Suppressor macrophage (primary cell): Measurements from ENCODE around the gene FIG4.

Experiments
- DNase-seq, 4 experiments: peaks; one replicate each; pipeline ENCODE4 v3.0.0-alpha.2; 2020 to 2022

FIG4 gene

DNA sequence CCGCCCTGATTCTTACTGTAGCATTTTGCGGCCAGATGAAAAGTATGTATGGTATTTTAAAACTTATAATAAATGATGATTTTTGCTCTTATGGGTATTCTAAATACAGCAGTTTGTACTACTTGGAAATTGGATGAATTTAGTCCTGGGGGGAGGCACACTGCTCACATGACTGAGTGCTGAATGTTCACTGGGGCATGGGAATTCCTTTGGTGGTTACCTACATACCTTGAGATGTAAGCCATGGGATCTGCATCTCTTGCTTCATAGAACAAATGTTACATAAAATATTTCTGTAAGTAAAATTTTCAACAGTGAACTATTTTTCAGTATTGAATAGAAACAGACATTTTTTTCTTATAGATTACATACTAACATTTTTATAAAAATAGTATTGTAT lies 71.1 kb downstream of the FIG4 start:
- DNase-seq: no peak

DNA sequence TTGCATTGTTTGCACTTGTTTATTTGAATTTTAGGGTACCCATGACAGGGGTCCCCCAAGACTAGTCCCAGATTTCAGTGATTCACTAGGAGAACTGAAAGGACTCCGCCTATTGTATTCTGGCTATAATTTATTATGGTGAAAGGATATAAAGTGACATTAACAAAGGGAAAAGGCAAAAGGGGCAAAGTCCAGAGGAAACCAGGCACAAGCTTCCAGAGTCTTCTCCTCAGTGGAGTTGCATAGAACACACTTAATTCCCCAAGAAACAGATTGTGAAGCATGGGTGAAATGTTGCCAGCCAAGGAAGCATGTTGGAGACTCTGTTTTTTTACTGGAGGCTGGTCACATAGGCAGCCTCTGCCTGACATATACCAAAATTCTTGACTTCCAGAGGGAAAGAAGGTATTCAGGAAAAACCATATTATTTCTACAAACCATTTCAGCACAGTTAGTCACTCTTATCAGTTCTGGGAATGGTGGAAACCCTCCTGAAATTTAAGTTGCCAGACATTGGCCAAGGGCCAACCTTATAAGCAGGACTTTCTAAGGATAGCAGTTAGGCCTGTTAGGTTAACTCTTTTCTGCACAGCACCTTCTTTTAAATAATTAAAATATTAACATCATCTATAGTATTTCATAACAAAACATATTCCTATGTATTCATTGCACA lies 71.8 kb downstream of the FIG4 start:
- no peak for DNase-seq

GRCh38 chr6:109766167-109766566 lies 75.1 kb downstream of the FIG4 start:
- DNase-seq: no peak

DNA sequence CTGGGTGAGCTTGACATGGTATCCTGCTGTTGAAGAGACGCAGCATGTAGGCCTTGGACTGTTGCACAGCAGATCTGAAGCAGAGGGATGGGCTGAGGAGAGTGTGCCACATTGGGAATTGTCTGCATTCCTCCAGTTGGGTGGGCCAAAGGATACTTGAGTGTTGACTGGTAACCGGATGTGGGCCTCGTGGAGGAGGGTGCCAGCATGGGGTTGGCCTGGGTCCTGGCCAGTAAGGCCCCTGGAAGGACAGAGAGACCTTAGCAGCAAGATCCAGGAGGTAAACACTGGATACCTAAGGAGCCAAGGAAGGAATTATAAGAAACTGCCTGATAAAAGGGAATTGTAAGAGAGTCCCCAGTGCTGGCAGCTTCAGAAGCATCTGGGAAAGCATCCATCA lies 76.9 kb downstream of the FIG4 start:
- DNase-seq: no peak

GRCh38 chr6:109768485-109768884 lies 77.4 kb downstream of the FIG4 start:
- DNase-seq: peak in 2 of 4 experiments; percentile 5 to 19

DNA sequence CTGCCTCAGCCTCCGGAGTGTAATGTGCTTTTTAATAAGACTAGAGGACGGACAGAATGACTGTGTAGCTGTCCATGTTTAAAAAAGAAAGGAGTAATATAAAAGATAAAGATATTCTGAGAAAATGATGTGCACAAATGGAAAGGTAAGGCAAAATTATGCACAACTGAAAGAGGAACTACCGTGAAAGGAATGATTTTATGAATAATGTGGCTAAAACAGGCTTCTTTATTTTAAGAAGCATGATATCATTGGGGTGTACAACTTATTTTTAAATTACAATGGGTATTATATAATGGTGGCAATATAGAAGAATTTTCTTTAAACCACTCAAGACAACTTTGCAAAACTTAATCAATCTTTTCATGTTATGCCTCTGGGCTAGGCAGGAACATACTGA lies 78.1 kb downstream of the FIG4 start:
- DNase-seq: peak in 2 of 4 experiments; percentile 18 to 23

- DNase-seq: no peak
These were observed 79.0 kb downstream of the FIG4 start for GRCh38 chr6:109770047-109770446.

DNA sequence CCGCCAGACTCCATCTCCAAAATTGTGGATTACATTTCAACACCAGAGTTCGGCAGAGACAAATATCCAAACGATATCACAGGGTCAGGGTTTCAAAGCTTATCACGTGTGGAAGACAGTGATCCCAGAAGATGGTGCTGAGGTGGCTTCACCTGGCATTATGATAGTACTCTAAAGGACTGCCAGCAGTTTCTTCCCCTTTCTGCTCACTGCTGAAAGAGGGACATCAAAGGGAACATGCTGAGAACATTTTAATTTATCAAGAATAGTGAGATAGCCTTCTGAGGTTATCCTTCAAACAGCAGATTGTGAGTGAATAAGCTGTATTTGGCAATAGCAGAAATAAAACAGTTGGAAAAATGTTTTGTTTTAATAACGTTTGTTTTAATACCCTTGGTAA lies 79.7 kb downstream of the FIG4 start:
- peak in 1 of 4 experiments; percentile 6 for DNase-seq

GRCh38 chr6:109771939-109772755 lies 81.1 kb downstream of the FIG4 start:
- peak; percentile 56 to 83 (median 68) for DNase-seq

DNA sequence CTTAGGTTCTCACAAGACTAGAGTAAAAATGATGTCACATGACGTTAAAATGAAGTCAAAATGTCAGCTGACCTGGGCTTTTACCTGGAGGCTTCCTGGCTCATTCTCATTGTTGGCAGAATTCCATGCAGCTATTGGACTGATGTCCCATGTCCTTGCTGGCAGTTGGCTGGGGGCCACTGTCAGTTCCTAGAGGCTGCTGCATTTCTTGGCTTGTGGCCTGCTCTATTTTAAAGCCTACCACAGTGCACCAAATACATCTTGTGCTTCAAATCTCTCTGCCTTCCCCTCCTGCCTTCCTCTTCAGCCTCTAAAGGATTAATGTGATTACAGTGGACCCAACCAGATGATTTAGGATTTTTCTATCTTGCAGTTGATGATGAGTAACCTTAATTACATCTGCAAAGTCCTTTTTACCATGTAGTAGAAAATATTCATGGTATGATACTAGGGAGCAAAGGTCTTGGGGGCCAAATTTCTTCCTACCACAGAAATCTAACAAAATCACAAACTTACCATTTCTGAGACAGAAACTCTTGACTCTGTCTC lies 81.9 kb downstream of the FIG4 start:
- DNase-seq: no peak

DNA sequence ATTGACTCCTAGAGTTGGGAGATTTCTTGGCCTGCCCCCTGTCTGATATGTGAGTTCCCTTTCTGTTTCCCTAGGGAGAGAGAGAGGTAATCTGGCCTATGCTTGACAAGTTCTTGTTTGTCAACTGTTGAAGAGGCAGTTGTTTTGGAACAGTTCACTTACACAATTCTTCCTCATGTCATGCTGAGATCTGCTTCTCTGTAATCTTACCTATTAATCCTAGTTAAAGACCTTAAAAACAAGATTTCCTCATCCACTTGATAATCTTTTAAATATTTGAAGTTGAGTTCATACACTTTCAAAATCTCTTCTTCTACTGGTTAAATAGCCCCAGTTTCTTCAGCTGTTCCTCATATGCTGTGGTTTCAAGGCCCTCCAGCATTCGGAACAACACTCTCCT lies 89.9 kb downstream of the FIG4 start:
- no peak for DNase-seq

DNA sequence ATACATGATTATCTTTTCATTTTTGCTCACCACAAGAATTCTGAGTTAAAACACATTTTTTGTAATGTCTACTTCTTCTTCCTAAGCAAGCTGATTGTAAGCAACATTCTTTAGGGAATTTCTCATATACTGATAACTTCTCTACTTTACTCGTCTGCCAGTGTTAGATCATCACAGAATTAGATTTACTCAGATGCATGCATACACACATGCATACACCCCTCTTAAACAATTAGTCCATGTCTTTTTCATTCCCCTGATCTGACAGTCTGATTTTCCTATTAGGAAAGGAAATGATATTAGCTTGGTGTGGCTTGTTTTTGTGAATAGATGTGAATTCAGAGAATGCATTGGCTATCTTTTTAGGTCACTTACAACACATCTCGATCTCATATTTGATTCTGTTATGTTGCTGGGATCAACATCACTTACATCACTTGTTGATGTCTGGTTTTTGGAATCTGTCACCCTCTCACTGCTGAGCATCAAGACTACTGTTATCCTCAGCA lies 91.4 kb downstream of the FIG4 start:
- no peak for DNase-seq

GRCh38 chr6:109783250-109783986 lies 92.3 kb downstream of the FIG4 start:
- peak; percentile 29 to 51 (median 48) for DNase-seq

DNA sequence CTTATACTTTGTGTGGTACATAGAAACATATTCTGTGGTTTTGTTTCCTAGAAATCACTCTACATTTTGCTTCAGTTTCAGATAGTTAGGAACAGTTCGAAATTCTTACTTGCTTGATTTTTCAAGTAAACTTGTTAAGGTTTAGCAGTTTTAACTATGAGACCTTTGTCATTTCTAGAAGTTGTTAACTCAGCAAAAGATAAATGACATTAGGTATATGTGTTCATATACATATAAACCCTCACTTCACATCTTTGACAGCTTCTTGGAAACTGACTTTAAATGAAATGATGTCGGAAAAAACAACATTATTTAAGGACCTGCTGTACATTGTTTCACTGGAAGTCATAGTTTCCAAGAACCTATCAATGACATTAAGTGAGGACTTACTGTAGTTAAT lies 96.2 kb downstream of the FIG4 start:
- no peak for DNase-seq

DNA sequence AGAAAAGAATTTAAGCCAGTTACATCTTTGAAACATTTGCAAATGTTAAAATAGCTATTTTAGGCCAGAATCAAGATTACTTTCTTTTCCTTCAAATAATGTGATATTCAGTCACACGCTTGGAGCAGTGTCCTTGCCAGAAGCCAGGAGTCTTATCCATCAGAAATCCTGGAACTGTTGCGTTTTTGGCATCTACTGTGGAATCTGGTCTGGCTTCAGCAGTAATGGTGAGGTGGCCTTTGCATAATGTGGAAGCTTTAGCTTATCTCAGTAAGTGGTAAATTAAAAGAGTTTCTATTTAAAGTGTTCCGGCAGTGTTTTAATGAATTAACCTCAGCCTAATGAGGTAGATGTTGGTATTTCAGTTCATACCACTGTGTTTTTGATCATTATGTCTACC lies 97.6 kb downstream of the FIG4 start:
- DNase-seq: no peak

- DNase-seq: no peak
These were observed 99.0 kb downstream of the FIG4 start for GRCh38 chr6:109790131-109790530.

- DNase-seq: no peak
These were observed 100.2 kb downstream of the FIG4 start for GRCh38 chr6:109791301-109791700.

DNA sequence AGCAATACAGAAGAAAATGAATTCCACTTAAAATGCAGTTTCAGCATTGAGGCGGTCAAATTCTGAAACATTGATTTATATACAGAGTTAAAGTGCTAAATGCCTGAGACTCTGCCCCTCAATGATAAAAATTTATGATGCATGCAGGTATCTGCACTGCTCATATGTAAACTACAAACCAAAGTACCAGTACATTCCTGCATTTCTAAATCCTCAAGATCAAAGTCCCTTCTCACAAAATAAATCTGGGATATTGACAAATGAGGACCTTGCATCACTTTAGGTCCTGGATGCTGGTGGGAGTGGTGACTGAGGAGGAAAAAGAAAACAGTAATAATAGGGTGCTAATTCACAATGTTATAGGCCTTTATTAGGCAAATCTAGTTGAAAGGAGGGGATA lies 101.9 kb downstream of the FIG4 start:
- no peak for DNase-seq

DNA sequence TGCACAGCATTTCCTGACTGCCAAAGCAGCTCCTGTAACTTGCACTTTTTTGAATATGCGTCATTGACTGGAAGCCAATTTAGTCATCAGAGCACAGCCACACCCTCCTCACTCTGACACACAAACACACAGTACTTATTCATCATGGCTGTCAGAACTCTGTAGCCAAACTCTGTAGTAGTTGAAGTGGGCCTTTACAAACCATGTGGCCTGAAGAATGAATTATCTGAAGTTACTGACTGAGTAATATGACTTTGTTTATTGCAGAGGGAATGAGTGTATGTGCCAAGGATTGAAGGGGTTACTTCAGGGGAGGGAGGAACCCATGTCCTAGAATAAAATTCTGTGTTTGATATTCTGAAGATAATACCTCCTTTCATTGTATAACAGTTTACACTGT lies 102.7 kb downstream of the FIG4 start:
- DNase-seq: peak; percentile 24 to 54 (median 34)

- no peak for DNase-seq
These were observed 103.3 kb downstream of the FIG4 start for GRCh38 chr6:109794201-109794923.

DNA sequence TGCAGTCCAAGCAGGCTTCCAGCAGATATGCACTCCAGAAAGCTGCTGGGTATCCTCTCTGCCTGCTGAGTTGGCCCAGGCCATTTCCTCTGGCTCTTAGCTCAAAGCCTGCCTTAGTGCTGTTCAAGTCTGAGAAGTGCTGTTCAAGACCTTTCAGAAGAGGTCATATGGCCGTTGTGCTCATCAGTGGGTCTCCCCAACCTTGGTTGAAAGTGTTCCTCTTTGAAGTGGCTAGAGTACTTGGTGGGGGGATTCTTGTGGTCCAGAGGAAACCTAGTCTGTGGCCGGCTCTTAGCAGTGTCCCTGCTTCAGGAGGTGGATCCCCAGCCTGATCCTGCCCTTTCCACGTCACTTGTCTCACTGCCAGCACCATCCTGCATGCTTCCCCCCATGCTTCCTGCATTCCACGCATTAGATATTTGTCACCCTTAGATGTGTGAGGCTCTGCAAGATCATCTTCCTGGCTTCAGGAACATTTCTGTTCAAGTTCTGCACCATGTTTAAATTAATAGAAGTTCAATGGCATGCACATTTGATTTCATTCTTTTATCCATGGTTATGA lies 105.0 kb downstream of the FIG4 start:
- no peak for DNase-seq

DNA sequence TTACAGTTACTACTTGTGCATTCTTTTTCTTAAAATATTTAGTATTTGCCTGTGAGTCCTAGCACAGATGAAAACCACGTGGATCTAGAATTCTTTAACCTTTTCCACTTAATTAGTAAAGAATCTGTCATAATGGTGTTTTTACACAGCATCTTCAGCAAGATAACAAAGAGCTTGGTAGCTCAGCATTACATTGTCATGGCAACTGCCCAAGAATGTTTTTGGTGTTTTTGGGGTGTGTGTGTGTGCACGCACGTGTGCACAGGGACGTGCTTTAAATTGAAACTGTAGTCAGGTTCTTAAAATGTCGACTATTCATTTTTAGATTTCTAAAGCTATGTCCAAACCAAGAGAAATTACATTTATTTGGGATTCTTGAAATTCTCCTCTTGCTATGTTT lies 108.0 kb downstream of the FIG4 start:
- DNase-seq: no peak
